GM12878 (cell line): ENCODE results near the gene COL7A1. TPM values are rescaled to one million over a fixed set of nuclear protein-coding genes. Genes with fewer than 3 reads are reported as not detected.

Experiments used
- ATAC-seq: fragments of 200-7000 bp; cut with Tn5 transposase; 3 replicates; pipeline ENCODE4 v1.9.1; 2020; ENCODE audit warnings: mild to moderate bottlenecking, moderate library complexity
- BruUV-seq: library from RNA; stranded (reverse); fragments of 400-500 nt; replicated peaks from 2 replicates; lab custom pipeline; 2021; lab: Mats Ljungman, UMichigan
- CTCF ChIA-PET: fragments of 300-600 bp; sonication (Branson Sonifier 250); formaldehyde crosslinking; extraction: SDS; loops from one replicate; lab custom pipeline; 2021; ENCODE audit warnings: inconsistent platforms; lab: Yijun Ruan, JAX
- POLR2A ChIA-PET: fragments of 350-600 bp; formaldehyde crosslinking; extraction: SDS; loops from one replicate; lab custom pipeline; 2021; ENCODE audit warnings: inconsistent platforms; lab: Charles Lee
- RAD21 ChIA-PET: fragments of 300-600 bp; sonication (Branson Sonifier 250); formaldehyde crosslinking; loops from one replicate; lab custom pipeline; 2023; ENCODE audit warnings: antibody characterized with exemption; ENCODE audit not compliant: unreplicated experiment; lab: Charles Lee
- SMC1A ChIA-PET: fragments of 300-600 bp; sonication (Branson Sonifier 250); formaldehyde crosslinking; loops from one replicate; lab custom pipeline; 2023; ENCODE audit not compliant: unreplicated experiment, uncharacterized antibody; lab: Charles Lee
- DNase-seq: peaks from one replicate; pipeline ENCODE4 v3.0.0-alpha.2; 2011; ENCODE audit warnings: low read depth, low spot score
- FAIRE-seq: peaks from 3 replicates; lab custom pipeline; 2011; peaks lifted over from hg19 to GRCh38; lab: Jason Lieb, UNC
- H2AFZ ChIP-seq: 2 replicates; pipeline ENCODE4 v1.6.0; 2011; ENCODE audit warnings: low read depth, low read length, control low read depth; ENCODE audit not compliant: control insufficient read depth
- H3K27ac ChIP-seq: 2 replicates; pipeline ENCODE4 v1.5.1; 2011; ENCODE audit warnings: control low read depth; ENCODE audit not compliant: control insufficient read depth, insufficient read depth
- H3K27me3 ChIP-seq, 2 experiments: replicated peaks in 1 of 2; 2 replicates each; pipeline versions ENCODE4 v1.6.0 to v1.6.1; 2011; ENCODE audit warnings: low read length in 1 of 2; ENCODE audit not compliant: control insufficient read depth in 2 of 2, insufficient read depth in 2 of 2
- H3K36me3 ChIP-seq, 2 experiments: 2 replicates each; pipeline ENCODE4 v1.5.1; 2011; ENCODE audit warnings: low read length in 1 of 2; ENCODE audit not compliant: control insufficient read depth in 2 of 2, insufficient read depth in 2 of 2
- H3K4me1 ChIP-seq: 2 replicates; pipeline ENCODE4 v1.6.1; 2011; ENCODE audit warnings: mild to moderate bottlenecking, low read length, moderate library complexity, mixed read lengths; ENCODE audit not compliant: control insufficient read depth, insufficient read depth
- H3K4me2 ChIP-seq: 2 replicates; pipeline ENCODE4 v1.6.0; 2011; ENCODE audit warnings: control low read depth; ENCODE audit not compliant: control insufficient read depth, insufficient read depth
- H3K4me3 ChIP-seq: fragments of 200-600 bp; sonication (generic); 2 replicates; pipeline ENCODE4 v1.5.1; 2016
- H3K79me2 ChIP-seq: 2 replicates; pipeline ENCODE4 v1.6.0; 2011; ENCODE audit warnings: low read length; ENCODE audit not compliant: control insufficient read depth, insufficient read depth
- H3K9ac ChIP-seq: 2 replicates; pipeline ENCODE4 v1.8.0; 2011; ENCODE audit warnings: low read length, control low read depth, mixed read lengths; ENCODE audit not compliant: control insufficient read depth, insufficient read depth
- H3K9me3 ChIP-seq: replicated peaks from 3 replicates; pipeline ENCODE4 v1.5.1; 2011; ENCODE audit warnings: mild to moderate bottlenecking, low read length; ENCODE audit not compliant: control insufficient read depth, insufficient read depth
- H4K20me1 ChIP-seq: 2 replicates; pipeline ENCODE4 v1.6.0; 2011; ENCODE audit not compliant: control insufficient read depth, insufficient read depth
- BHLHE40 ChIP-seq, 2 experiments: fragments of 450-650 bp in 1 of 2; IDR thresholded peaks; 2 replicates each; pipeline ENCODE4 v1.6.1; 2011 to 2017; ENCODE audit warnings: low read depth in 2 of 2, borderline replicate concordance in 1 of 2, improper control_type of control experiment in 1 of 2, low read length in 1 of 2, mild to moderate bottlenecking in 1 of 2
- CEBPB ChIP-seq, 2 experiments: fragments of 150-350 bp in 1 of 2; IDR thresholded peaks; 2 replicates each; pipeline ENCODE4 v1.6.1; 2012 to 2014; ENCODE audit warnings: low read depth in 2 of 2, low read length in 2 of 2, borderline replicate concordance in 1 of 2, inconsistent platforms in 1 of 2
- EP300 ChIP-seq, 2 experiments: fragments of 150-350 bp in 1 of 2; IDR thresholded peaks; 2 replicates each; pipeline ENCODE4 v1.6.1; 2011 to 2012; ENCODE audit warnings: low read depth in 2 of 2, low read length in 2 of 2, borderline replicate concordance in 1 of 2, improper control_type of control experiment in 1 of 2, inconsistent platforms in 1 of 2; ENCODE audit not compliant: control insufficient read depth in 1 of 2
- FOS ChIP-seq: IDR thresholded peaks from 3 replicates; pipeline ENCODE4 v1.6.1; 2011; ENCODE audit warnings: borderline replicate concordance; ENCODE audit not compliant: insufficient read length; ENCODE audit errors: extremely low read depth
- IKZF2 ChIP-seq, 2 experiments: fragments of 450-650 bp; IDR thresholded peaks; 2 replicates each; pipeline ENCODE4 v1.6.1; 2017; ENCODE audit warnings: mild to moderate bottlenecking in 2 of 2, moderate library complexity in 2 of 2
- JUND ChIP-seq: IDR thresholded peaks from 2 replicates; pipeline ENCODE4 v1.6.1; 2012; ENCODE audit warnings: low read depth, mild to moderate bottlenecking, low read length, improper control_type of control experiment, moderate library complexity
- MXI1 ChIP-seq: fragments of 150-350 bp; IDR thresholded peaks from 2 replicates; pipeline ENCODE4 v1.6.1; 2011; ENCODE audit warnings: low read depth, mild to moderate bottlenecking, inconsistent platforms, low read length, improper control_type of control experiment
- NR2C2 ChIP-seq: IDR thresholded peaks from 2 replicates; pipeline ENCODE4 v1.6.1; 2011; ENCODE audit warnings: borderline replicate concordance, low read depth; ENCODE audit not compliant: control insufficient read depth, insufficient read length
- POLR2AphosphoS5 ChIP-seq: IDR thresholded peaks from 2 replicates; pipeline ENCODE4 v1.6.1; 2011; ENCODE audit warnings: mild to moderate bottlenecking, low read length, inconsistent platforms
- RAD51 ChIP-seq: fragments of 450-650 bp; IDR thresholded peaks from 2 replicates; pipeline ENCODE4 v1.6.1; 2016; ENCODE audit warnings: moderate library complexity, mild to moderate bottlenecking, inconsistent platforms
- RCOR1 ChIP-seq: conservative IDR thresholded peaks from 2 replicates; pipeline ENCODE4 v1.6.1; 2012; ENCODE audit warnings: low read depth, low read length, improper control_type of control experiment
- SREBF1 ChIP-seq: IDR thresholded peaks from 2 replicates; pipeline ENCODE4 v1.6.1; 2012; ENCODE audit warnings: mild to moderate bottlenecking, low read length
- SUZ12 ChIP-seq: fragments of 200-600 bp; sonication (generic); IDR thresholded peaks from one replicate; pipeline ENCODE4 v1.6.1; 2018; ENCODE audit warnings: antibody characterized with exemption, mild to moderate bottlenecking; ENCODE audit not compliant: unreplicated experiment
- TCF7 ChIP-seq: IDR thresholded peaks from 2 replicates; pipeline ENCODE4 v1.6.1; 2014; ENCODE audit warnings: antibody characterized with exemption, borderline replicate concordance
- WGBS: methylation state at CpG from one replicate; pipeline ENCODE4 v1.1.6; 2016; ENCODE audit warnings: low lambda C conversion rate; ENCODE audit not compliant: insufficient replicate concordance, insufficient coverage; ENCODE audit errors: missing lambda C conversion rate; 5-methylcytosine and 5-hydroxymethylcytosine counted together
- in situ Hi-C: fragments of 300-500 bp; cut with MboI; formaldehyde crosslinking; loops from 9 replicates; pipeline ENCODE4 v1.14.3; 2018; ENCODE audit warnings: mixed read lengths
- intact Hi-C: fragments of 100-400 bp; cut with micrococcal nuclease; formaldehyde crosslinking; loops from one replicate; pipeline ENCODE4 v1.14.2; 2022; ENCODE audit not compliant: unreplicated experiment
- polyA plus RNA-seq, 11 experiments: library from polyadenylated mRNA; depleted of rRNA in 4 of 11; unstranded in 6 of 11; stranded (reverse) in 5 of 11; fragments of >200 nt; fragmentation: Nextera tagmentation in 4 of 11; fragmentation: Illumina TruSeq in 1 of 11; extraction: Ambion mirVana in 4 of 11; extraction: Trizol in 1 of 11; gene quantifications; 1 replicate in 1 of 11; 2 replicates in 10 of 11; pipeline versions ENCODE4 v1.2.1 to v1.2.3, GENCODE V29; 2011 to 2016; ENCODE audit warnings: inconsistent platforms in 2 of 11, missing spikeins in 2 of 11, low read depth in 1 of 11
- total RNA-seq, 4 experiments: library from RNA; depleted of rRNA in 3 of 4; stranded (reverse); fragments of >200 nt in 3 of 4; fragmentation: Illumina TruSeq in 1 of 4; extraction: Trizol in 1 of 4; gene quantifications; 2 replicates each; pipeline versions ENCODE4 v1.2.1 to v1.2.3, GENCODE V29; 2013 to 2021
- TF ChIP-seq, protein P1 (sequence below): fragments of 450-650 bp; IDR thresholded peaks from 2 replicates; pipeline ENCODE4 v1.6.1; 2017; ENCODE audit warnings: mild to moderate bottlenecking, moderate library complexity

Gene COL7A1
- total and polyA plus RNA-seq, 10 of the 15 experiments (the other 5 are each of a cell fraction or from before 2014, with no cell fraction given): 0.01 to 1.9 (median 0.29) TPM; not detected in 1

- no peaks in the 10 kb centered on the region for H3K79me2 ChIP-seq
- intact Hi-C loops (no loop called here), in situ Hi-C loops (no loop called here)
- H3K9me3 ChIP-seq: no peaks in the 10 kb centered on the region; the same call in 2 of the 3 replicates
- H3K4me2 ChIP-seq: no peak overlapping the region
- H3K36me3 ChIP-seq: peaks cover 0 to 27% of the 10 kb centered on the region in 2 experiments; a peak in 1 of 4 replicates
- 26% methylated on average over 9 of the region's 9 CpGs for WGBS
- ChIA-PET SMC1A (no interaction called here), POLR2A (interaction anchor here (0.5 kb wide), 1 partner anchor 368 kb away, joined by 5 read pairs; no protein-coding TSS in a partner anchor), CTCF (no interaction called here), RAD21 (no interaction called here)
- H4K20me1 ChIP-seq: no peaks in the 10 kb centered on the region; the same call in 1 of the 2 replicates
- no peaks in the 10 kb centered on the region for H3K27me3 ChIP-seq
- no peak for FAIRE-seq
- H3K9ac ChIP-seq: no peak overlapping the region
- no peak overlapping the region for H3K4me3 ChIP-seq
- no peak for ATAC-seq
- TF ChIP-seq BHLHE40 (IDR thresholded peaks at IDR 0.05; ENCODE audit: borderline replicate concordance in 1 of 2, low read depth in 2 of 2, low read length in 1 of 2): no peak
- TF ChIP-seq TCF7: no peak
- no peak for TF ChIP-seq EP300 (IDR thresholded peaks at IDR 0.05; ENCODE audit: borderline replicate concordance in 1 of 2, control insufficient read depth in 1 of 2, low read depth in 2 of 2, low read length in 2 of 2)
- TF ChIP-seq NR2C2: no peak
- TF ChIP-seq CEBPB (IDR thresholded peaks at IDR 0.05; ENCODE audit: borderline replicate concordance in 1 of 2, low read depth in 2 of 2, low read length in 2 of 2): no peak
- TF ChIP-seq POLR2AphosphoS5: no peak
- TF ChIP-seq RCOR1: no peak
- TF ChIP-seq SREBF1: no peak
- no peak for TF ChIP-seq MXI1
- no peak for TF ChIP-seq RAD51
- no peak for TF ChIP-seq IKZF2 (IDR thresholded peaks at IDR 0.05)
- TF ChIP-seq, protein P1, sequence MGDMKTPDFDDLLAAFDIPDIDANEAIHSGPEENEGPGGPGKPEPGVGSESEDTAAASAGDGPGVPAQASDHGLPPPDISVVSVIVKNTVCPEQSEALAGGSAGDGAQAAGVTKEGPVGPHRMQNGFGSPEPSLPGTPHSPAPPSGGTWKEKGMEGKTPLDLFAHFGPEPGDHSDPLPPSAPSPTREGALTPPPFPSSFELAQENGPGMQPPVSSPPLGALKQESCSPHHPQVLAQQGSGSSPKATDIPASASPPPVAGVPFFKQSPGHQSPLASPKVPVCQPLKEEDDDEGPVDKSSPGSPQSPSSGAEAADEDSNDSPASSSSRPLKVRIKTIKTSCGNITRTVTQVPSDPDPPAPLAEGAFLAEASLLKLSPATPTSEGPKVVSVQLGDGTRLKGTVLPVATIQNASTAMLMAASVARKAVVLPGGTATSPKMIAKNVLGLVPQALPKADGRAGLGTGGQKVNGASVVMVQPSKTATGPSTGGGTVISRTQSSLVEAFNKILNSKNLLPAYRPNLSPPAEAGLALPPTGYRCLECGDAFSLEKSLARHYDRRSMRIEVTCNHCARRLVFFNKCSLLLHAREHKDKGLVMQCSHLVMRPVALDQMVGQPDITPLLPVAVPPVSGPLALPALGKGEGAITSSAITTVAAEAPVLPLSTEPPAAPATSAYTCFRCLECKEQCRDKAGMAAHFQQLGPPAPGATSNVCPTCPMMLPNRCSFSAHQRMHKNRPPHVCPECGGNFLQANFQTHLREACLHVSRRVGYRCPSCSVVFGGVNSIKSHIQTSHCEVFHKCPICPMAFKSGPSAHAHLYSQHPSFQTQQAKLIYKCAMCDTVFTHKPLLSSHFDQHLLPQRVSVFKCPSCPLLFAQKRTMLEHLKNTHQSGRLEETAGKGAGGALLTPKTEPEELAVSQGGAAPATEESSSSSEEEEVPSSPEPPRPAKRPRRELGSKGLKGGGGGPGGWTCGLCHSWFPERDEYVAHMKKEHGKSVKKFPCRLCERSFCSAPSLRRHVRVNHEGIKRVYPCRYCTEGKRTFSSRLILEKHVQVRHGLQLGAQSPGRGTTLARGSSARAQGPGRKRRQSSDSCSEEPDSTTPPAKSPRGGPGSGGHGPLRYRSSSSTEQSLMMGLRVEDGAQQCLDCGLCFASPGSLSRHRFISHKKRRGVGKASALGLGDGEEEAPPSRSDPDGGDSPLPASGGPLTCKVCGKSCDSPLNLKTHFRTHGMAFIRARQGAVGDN: no peak
- TF ChIP-seq JUND: no peak
- TF ChIP-seq SUZ12: no peak
- no peak for TF ChIP-seq FOS
- no peaks in the 10 kb centered on the region for H3K4me1 ChIP-seq
- DNase-seq: no peak
- BruUV-seq: no TSS peak
- no peak overlapping the region for H2AFZ ChIP-seq
- no peak overlapping the region for H3K27ac ChIP-seq
Observed at GRCh38 chr3:48543271-48543866, 51.8 kb downstream of the COL7A1 start.
